Measurements from ENCODE around the gene PRPSAP1. TPM values are rescaled to one million over a fixed set of nuclear protein-coding genes. Genes with fewer than 3 reads are reported as not detected.
"Not testable (repeated sequence)": the region's sequence is repeated elsewhere in the genome, so short reads cannot be mapped to it uniquely, and the experiment has no call there.

Gene PRPSAP1
- total and polyA plus RNA-seq, 2 of the 8 experiments (the other 6 are each of a cell fraction or from before 2014, with no cell fraction given), result 32.0 to 54.2 TPM

GRCh38 chr17:76305135-76305454 lies 48.6 kb downstream of the PRPSAP1 start:
- not testable (repeated sequence) for H3K79me1 ChIP-seq (ENCODE audit: low read depth, low read length); H3K27me3 ChIP-seq (replicated peaks in 1 of 4; ENCODE audit: control insufficient read depth in 3 of 4, extremely low read depth in 1 of 4, insufficient read depth in 3 of 4, low read length in 3 of 4); H2BK5ac ChIP-seq (ENCODE audit: low read depth, low read length); H3K4ac ChIP-seq (replicated peaks; ENCODE audit: insufficient read length, low read depth, low read length); H2BK20ac ChIP-seq (ENCODE audit: low read length); H4K5ac ChIP-seq (ENCODE audit: insufficient read length, low read depth, low read length); DNase-seq (ENCODE audit: low read depth in 1 of 2, low spot score in 2 of 2); H2BK12ac ChIP-seq (ENCODE audit: low read depth, low read length); H4K91ac ChIP-seq (replicated peaks; ENCODE audit: insufficient read length, low read length); H2BK15ac ChIP-seq (ENCODE audit: low read length); H3K14ac ChIP-seq (ENCODE audit: insufficient read length); H3K9ac ChIP-seq (replicated peaks in 1 of 4; ENCODE audit: extremely low read depth in 1 of 4, low read depth in 3 of 4, low read length in 3 of 4); H3K79me2 ChIP-seq (ENCODE audit: control insufficient read depth in 1 of 2, insufficient read depth in 2 of 2, low read length in 2 of 2); H3K56ac ChIP-seq (replicated peaks; ENCODE audit: insufficient read length, low read depth, low read length); H3K4me2 ChIP-seq (ENCODE audit: insufficient read depth in 1 of 2, low read depth in 2 of 2, low read length in 2 of 2); H3K4me3 ChIP-seq (ENCODE audit: extremely low read depth in 1 of 4, insufficient read depth in 2 of 4, low read depth in 3 of 4, low read length in 4 of 4); H4K8ac ChIP-seq (ENCODE audit: extremely low read depth, insufficient read depth, low read length); H3K18ac ChIP-seq (ENCODE audit: extremely low read depth, low read length); H2AK5ac ChIP-seq (ENCODE audit: low read depth, low read length); H3K27ac ChIP-seq (ENCODE audit: low read depth, low read length); H3K9me3 ChIP-seq (ENCODE audit: insufficient read depth in 2 of 2, low read depth in 1 of 2, low read length in 1 of 2); H3K23me2 ChIP-seq (ENCODE audit: low read depth, low read length); H2AFZ ChIP-seq (ENCODE audit: low read length); H4K20me1 ChIP-seq (replicated peaks in 1 of 2; ENCODE audit: control insufficient read depth in 1 of 2, insufficient read depth in 2 of 2, low read length in 2 of 2); H3K36me3 ChIP-seq (ENCODE audit: control insufficient read depth in 2 of 4, insufficient read depth in 4 of 4, low read length in 3 of 4); H3K23ac ChIP-seq (ENCODE audit: insufficient read length); H2BK120ac ChIP-seq (replicated peaks; ENCODE audit: low read depth, low read length); H3K4me1 ChIP-seq (replicated peaks in 1 of 4; ENCODE audit: control insufficient read depth in 3 of 4, insufficient read depth in 4 of 4, low read length in 3 of 4); FAIRE-seq
- ChIA-PET CTCF (ENCODE audit: partially characterized antibody) (interaction anchor here (1.0 to 11.5 kb wide), 13 partner anchors 13 to 400 kb away, joined by 3 to 161 read pairs (median 5); partner anchors contain the start of gene MRPL38), POLR2A (ENCODE audit: partially characterized antibody) (interaction anchor here (0.5 to 0.6 kb wide), 2 partner anchors 14 to 25 kb away, joined by 3 to 4 read pairs; no protein-coding TSS in a partner anchor)
- WGBS, 2 experiments (ENCODE audit: extremely low coverage in 1 of 2, insufficient coverage in 1 of 2, insufficient read length in 1 of 2, insufficient replicate concordance in 2 of 2, low coverage in 1 of 2, low lambda C conversion rate in 2 of 2, missing lambda C conversion rate in 1 of 2), result 92% methylated on average over 3 of the region's 3 CpGs; no CpG with 5 or more reads in 1 of the 2 experiments
